Testis (tissue), 3 donors: ENCODE results near the gene KIAA1671. TPM values are rescaled to one million over a fixed set of nuclear protein-coding genes. Genes with fewer than 3 reads are reported as not detected.
A peak's percentile ranks its signal among the peaks of the same experiment; 100 is the strongest.

Source experiments
- DNase-seq: peaks from one replicate; pipeline ENCODE4 v3.0.0-alpha.2; 2019
- H3K27ac ChIP-seq, 2 donors: fragments of 200-600 bp; sonication (generic); one replicate each; pipeline ENCODE4 v1.5.1; 2019
- H3K27me3 ChIP-seq: fragments of 200-600 bp; sonication (generic); one replicate; pipeline ENCODE4 v1.5.1; 2019
- H3K36me3 ChIP-seq: fragments of 200-600 bp; sonication (generic); one replicate; pipeline ENCODE4 v1.5.1; 2017; ENCODE audit warnings: low read depth; ENCODE audit errors: missing control alignments
- H3K4me1 ChIP-seq: fragments of 200-600 bp; sonication (generic); one replicate; pipeline ENCODE4 v1.5.1; 2019
- H3K4me3 ChIP-seq, 2 donors: fragments of 200-600 bp; sonication (generic); one replicate each; pipeline ENCODE4 v1.5.1; 2017 to 2019
- H3K9me3 ChIP-seq: fragments of 200-600 bp; sonication (generic); one replicate; pipeline ENCODE4 v1.5.1; 2017
- CTCF ChIP-seq, 3 experiments: fragments of 450-650 bp in 2 of 3; fragments of 200-600 bp in 1 of 3; sonication (generic) in 1 of 3; IDR thresholded peaks; one replicate each; pipeline ENCODE4 v1.5.1; 2016 to 2019; ENCODE audit warnings: antibody characterized with exemption in 3 of 3, mild to moderate bottlenecking in 2 of 3, moderate library complexity in 1 of 3
- POLR2A ChIP-seq: fragments of 450-650 bp; IDR thresholded peaks from one replicate; pipeline ENCODE4 v1.6.1; 2017; ENCODE audit warnings: antibody characterized with exemption, mild to moderate bottlenecking, moderate library complexity
- WGBS, 2 donors: methylation state at CpG; one replicate each; pipeline ENCODE4 v1.1.5; 2018; 5-methylcytosine and 5-hydroxymethylcytosine counted together
- intact Hi-C: fragments of 100-400 bp; cut with DNase I; formaldehyde crosslinking; loops from one replicate; pipeline ENCODE4 v1.15.1; 2023; ENCODE audit warnings: low total_unique reads
- polyA plus RNA-seq: library from polyadenylated mRNA; stranded (reverse); fragments of 350-450 nt; fragmentation: Illumina TruSeq; extraction: RNeasy Lipid Tissue Mini Kit (QIAGEN cat#74804); gene quantifications from one replicate; pipeline ENCODE4 v1.2.3, GENCODE V29; 2014; ENCODE audit warnings: low read depth, low replicate concordance; ENCODE audit not compliant: insufficient read depth
- total RNA-seq, 2 donors: library from RNA; depleted of rRNA; stranded (reverse); fragments of >200 nt; gene quantifications; one replicate each; pipeline ENCODE4 v1.2.3, GENCODE V29; 2016

KIAA1671 gene
- total and polyA plus RNA-seq, 3 donors from 2014 or later: 16.8 to 28.6 (median 24.4) TPM

- Histone ChIP-seq H3K4me3 (no peak overlapping the region), H3K4me1 (no peaks in the 10 kb centered on the region), H3K36me3 (no peaks in the 10 kb centered on the region), H3K27ac (peak overlapping the region; percentile 11 to 35), H3K9me3 (no peaks in the 10 kb centered on the region), H3K27me3 (no peaks in the 10 kb centered on the region)
- DNase-seq: peak; percentile 62
- TF ChIP-seq CTCF (IDR thresholded peaks at IDR 0.05) (no peak), POLR2A (no peak)
- 61 to 62% methylated on average over 5 of the region's 5 CpGs for WGBS, 2 donors
- intact Hi-C loops: no loop called here
Observed at GRCh38 chr22:25014896-25015755, 62.6 kb downstream of the KIAA1671 start.

- H3K27ac ChIP-seq: no peak overlapping the region
- no peak for DNase-seq
- no peaks in the 10 kb centered on the region for H3K27me3 ChIP-seq
- 85 to 90% methylated on average over 7 of the region's 7 CpGs for WGBS, 2 donors
- TF ChIP-seq POLR2A (no peak), CTCF (IDR thresholded peaks at IDR 0.05) (no peak)
- H3K4me1 ChIP-seq: no peaks in the 10 kb centered on the region
- intact Hi-C loops: no loop called here
- H3K4me3 ChIP-seq: no peak overlapping the region
- no peaks in the 10 kb centered on the region for H3K36me3 ChIP-seq
- H3K9me3 ChIP-seq: no peaks in the 10 kb centered on the region
Observed at GRCh38 chr22:25016311-25016710, 63.8 kb downstream of the KIAA1671 start.

GRCh38 chr22:25018009-25018408, 65.5 kb downstream of the KIAA1671 start:
- Histone ChIP-seq H3K4me3 (no peak overlapping the region), H3K27ac (no peak overlapping the region), H3K27me3 (no peaks in the 10 kb centered on the region), H3K4me1 (no peaks in the 10 kb centered on the region), H3K36me3 (no peaks in the 10 kb centered on the region), H3K9me3 (no peaks in the 10 kb centered on the region)
- TF ChIP-seq CTCF (IDR thresholded peaks at IDR 0.05) (no peak), POLR2A (no peak)
- WGBS, 2 donors: 79 to 84% methylated on average over 8 of the region's 8 CpGs
- DNase-seq: no peak
- intact Hi-C loops: no loop called here

GRCh38 chr22:25019427-25020184, 67.1 kb downstream of the KIAA1671 start:
- no peaks in the 10 kb centered on the region for H3K4me1 ChIP-seq
- no peak for DNase-seq
- H3K9me3 ChIP-seq: no peaks in the 10 kb centered on the region
- WGBS, 2 donors: 80 to 100% methylated on average over 1 of the region's 1 CpG
- H3K27me3 ChIP-seq: no peaks in the 10 kb centered on the region
- TF ChIP-seq CTCF (IDR thresholded peaks at IDR 0.05) (no peak), POLR2A (no peak)
- no peak overlapping the region for H3K27ac ChIP-seq
- H3K4me3 ChIP-seq: no peak overlapping the region
- H3K36me3 ChIP-seq: no peaks in the 10 kb centered on the region
- intact Hi-C loops: no loop called here
